GM21447 (cell line): Measurements from ENCODE around the gene KRT76.

Experiments used
- ATAC-seq: cut with Tn5 transposase; IDR thresholded peaks from one replicate; pipeline ENCODE4 v1.9.1; 2021; ENCODE audit not compliant: unreplicated experiment

The KRT76 gene

DNA sequence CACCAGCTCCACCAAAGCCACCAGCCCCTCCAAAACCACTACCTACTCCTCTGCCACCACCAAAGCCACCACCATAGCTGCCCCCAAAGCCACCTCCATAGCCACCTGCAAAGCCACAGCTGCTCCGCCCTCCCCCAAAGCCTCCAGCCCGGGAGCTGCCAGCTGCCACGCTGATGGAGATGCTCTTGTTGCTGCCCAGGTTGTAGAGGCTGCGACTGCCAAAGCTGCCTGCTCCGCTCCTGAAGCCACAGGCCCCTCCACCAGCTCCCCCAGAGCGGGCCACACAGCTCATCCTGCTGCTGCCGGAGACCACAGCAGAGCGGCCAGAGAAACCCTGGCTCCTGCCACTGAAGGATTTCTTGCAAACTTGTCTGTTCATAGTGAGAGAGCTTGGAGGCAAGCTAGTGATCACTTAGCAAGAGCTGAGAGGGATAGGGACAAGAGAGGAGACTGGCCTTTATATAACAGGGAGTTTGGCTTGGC, at the start of gene KRT76:
KRT76 (minus strand) TSS at position 433 of the 483 bp plus-strand sequence; CDS start at position 379, 54 bp downstream.
- no peak for ATAC-seq

- no peak for ATAC-seq
Measured at GRCh38 chr12:52825961-52826360, 48.8 kb upstream of the KRT76 start.

DNA sequence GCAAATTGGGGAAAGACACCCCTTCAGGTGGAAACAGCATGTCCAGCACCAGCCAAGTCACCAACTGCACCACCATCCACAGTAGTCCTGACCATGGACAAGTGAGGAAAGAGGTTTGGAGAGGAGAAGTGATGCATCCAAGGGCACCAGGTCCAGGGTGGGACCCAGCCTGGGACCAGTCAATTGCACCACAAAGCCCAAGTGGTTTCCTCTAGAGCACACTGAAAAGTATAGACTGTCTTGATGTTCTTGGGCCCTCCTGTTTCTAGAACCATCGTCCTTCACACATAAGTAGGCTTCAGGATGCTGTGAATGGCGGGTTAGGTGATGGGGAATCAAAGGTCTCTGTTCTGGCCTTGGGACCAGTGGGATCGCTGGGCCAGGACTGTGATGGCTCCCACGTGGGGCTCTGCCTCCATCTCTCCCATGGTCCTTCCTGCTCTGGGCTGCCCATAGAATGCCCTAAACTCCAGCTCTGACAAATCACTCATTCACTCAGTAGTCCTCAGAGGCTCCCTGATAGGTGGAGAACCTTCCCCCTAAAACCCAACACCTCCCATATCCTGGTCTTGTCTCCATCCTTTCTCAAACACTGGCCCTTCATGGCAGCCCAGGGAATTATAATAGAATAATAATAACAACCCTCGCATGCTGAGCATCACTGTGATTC, 47.7 kb upstream of the KRT76 start:
- no peak for ATAC-seq

DNA sequence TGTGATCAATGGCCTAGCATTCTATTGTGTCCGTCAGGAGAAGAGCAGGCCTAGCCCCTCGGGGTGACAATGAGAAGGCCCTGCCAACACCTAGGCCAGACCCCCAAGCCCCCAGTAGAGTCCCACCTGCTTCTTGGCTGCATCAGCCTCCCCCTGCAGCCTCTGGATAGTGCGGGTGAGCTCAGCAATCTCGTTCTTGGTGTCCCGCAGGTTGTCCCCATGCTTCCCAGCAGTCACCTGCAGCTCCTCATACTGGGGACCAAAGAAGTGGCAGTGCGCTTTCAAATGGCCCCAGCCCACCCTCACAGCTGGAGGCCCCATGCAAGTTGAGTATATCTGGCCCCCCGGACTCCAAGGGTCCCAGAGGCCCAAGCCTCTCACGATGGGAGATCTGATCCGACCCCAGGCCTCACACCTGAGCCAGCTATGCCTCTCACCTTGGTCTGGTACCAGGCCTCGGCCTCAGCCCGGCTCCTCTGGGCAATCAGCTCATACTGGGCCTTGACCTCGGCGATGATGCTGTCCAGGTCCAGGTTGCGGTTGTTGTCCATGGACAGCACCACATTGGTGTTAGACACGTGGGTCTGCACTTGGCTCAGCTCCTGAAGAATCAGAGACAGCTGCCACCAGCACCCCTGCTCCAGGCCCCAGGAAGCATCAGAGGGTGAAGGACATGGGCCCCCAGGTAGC, 46.8 kb upstream of the KRT76 start:
- no peak for ATAC-seq

DNA sequence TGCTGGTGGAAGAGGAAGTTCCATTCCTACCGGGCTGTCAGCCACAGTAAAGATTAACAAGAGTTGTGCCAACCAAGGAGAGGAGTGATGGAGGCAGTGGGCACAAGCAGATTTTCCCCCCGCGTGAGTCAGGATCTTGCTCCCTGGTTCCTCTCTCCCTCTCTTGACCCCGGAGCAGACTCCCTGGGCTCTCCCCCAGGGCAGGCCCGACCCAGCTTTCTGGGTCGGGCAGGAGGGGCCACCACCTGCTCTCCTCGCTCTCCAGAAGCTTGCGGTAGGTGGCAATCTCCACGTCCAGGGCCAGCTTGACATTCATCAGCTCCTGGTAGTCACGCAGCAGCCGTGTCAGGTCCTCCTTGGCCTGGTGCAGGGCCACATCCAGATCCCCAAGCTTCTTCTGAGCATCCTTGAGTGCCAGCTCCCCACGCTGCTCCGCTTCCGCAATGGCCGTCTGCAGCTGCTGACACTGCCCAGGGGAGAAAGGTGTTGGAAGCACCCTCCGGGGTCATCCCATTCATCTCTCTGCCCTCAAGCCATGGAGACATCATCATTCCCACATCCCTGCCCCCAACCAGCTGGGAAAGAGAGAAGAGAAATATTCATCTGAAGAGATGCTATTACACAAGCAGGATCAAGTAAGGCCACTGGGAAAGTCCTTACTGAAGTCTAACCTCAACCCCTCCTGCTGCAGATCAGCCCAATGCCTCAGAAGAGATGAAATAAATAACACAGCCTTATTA, 45.8 kb upstream of the KRT76 start:
- no peak for ATAC-seq

GRCh38 chr12:52821826-52822660, 44.9 kb upstream of the KRT76 start:
- ATAC-seq: no peak

- ATAC-seq: no peak
Measured at GRCh38 chr12:52821071-52821730, 44.1 kb upstream of the KRT76 start.

- ATAC-seq: no peak
Measured at GRCh38 chr12:52820521-52820920, 43.4 kb upstream of the KRT76 start.

GRCh38 chr12:52819731-52820510, 42.8 kb upstream of the KRT76 start:
- ATAC-seq: no peak

DNA sequence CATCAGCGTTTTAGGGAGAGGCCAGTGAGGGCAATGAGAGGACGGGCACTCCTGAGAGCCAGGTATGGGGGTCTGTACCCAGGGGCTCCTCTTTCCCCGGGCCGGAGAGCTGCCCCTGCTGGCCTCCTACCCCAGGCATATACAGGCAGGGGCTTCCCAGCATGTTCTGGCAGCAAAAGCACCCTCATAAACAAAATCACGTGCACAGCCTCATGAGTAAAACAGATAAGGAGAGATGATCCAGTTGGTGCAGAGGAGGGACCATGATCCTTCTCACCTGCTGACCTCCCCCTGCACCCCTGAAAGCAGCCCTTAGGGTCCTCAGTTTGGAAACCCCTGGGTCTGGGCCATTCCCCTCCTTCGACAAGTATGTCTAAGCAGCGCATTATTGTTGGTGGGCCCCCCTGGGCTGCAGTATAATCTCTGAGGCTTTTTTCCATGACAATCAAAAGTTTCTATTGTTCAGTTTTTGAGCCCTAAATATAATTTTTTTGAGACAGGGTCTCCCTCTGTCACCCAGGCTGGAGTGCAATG, 41.8 kb upstream of the KRT76 start:
- no peak for ATAC-seq

DNA sequence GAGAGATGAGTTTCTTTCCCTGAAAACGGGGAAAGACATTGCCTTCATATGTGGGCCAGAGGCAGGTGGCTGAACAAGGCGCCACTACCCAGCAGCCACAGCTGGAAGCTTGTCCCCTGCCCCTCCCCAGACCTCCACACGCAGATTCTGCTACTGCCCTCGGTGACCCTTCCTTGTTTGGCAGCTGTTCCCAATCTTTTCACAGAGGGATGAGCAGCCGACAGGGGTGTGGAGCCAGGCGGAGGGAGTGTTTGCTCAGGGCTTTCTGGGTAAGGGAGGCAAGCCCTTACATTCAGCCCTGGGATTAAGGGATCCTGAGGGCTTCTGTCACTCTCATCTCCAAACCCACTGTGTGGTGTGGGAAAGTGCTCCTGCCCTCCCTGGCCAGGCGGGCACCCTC, 41.2 kb upstream of the KRT76 start:
- no peak for ATAC-seq

DNA sequence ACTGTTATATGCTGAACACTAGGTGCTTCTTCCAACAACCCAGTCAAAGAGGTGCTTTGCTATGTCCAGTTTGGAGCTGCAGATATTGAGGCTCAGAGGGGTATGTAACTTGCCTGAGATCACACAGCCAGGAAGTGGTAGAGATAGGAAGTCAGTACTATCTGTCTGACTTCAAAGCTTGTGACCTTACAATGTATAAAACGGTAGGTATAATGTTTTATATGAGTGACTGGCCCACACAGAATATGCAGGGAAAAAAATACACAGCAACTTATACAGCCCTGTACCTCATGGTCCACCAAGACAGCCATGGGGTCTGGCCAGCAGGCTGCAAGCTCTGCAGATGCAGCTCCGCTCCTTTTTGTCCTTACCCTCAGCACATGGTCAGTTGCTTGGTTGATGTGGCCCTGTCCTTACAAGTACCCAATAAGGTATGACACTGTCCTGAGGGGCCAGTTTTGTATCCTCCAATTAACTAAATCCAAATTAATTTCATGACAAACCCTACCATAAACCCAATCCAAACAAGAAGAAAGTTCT, 40.6 kb upstream of the KRT76 start:
- no peak for ATAC-seq

GRCh38 chr12:52817003-52817698, 40.0 kb upstream of the KRT76 start:
- ATAC-seq: no peak

GRCh38 chr12:52815676-52816588, 38.8 kb upstream of the KRT76 start:
- no peak for ATAC-seq

DNA sequence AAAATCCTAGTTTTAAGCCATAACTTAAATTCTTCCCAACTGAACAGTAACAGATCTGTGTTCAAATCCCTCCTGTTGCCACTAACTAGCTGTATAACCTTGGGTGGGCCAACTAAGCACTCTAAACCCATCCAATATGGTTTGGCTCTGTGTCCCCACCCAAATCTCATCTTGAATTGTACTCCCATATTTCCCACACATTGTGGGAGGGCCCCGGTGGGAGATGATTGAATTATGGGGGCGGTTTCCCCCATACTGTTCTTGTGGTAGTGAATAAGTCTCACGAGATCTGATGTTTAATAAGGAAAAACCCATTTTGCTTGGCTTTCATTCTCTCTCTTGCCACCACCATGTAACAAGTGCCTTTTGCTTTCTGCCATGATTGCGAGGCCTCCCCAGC, 38.0 kb upstream of the KRT76 start:
- no peak for ATAC-seq

- no peak for ATAC-seq
Measured at GRCh38 chr12:52814710-52815155, 37.6 kb upstream of the KRT76 start.
